Activated CD8-positive, alpha-beta T cell treated with anti-CD3 and anti-CD28 coated beads, Interleukin-2, amount 10 ng/mL, durations not matched to agents 7 days and 5 days (primary cell): ENCODE measurements around the gene TCERG1L. TPM values are rescaled to one million over a fixed set of nuclear protein-coding genes. Genes with fewer than 3 reads are reported as not detected.

ENCODE experiments used
- ATAC-seq: fragments of 150-1000 bp; cut with Tn5 transposase; one replicate; pipeline ENCODE4 v1.10.0; 2021; ENCODE audit warnings: moderate library complexity
- CTCF ChIA-PET: fragments of 350-600 bp; sonication (Branson Sonifier 250); formaldehyde crosslinking; loops from one replicate; lab custom pipeline; 2021; ENCODE audit warnings: antibody characterized with exemption; lab: Charles Lee
- POLR2A ChIA-PET: fragments of 350-600 bp; sonication (Branson Sonifier 250); formaldehyde crosslinking; loops from one replicate; lab custom pipeline; 2021; ENCODE audit warnings: antibody characterized with exemption; lab: Charles Lee
- DNase-seq: peaks from one replicate; pipeline ENCODE4 v3.0.0-alpha.2; 2020
- H3K27ac Mint-ChIP-seq: one replicate; pipeline ENCODE4 v1.8.0; 2021; ENCODE audit warnings: mild to moderate bottlenecking, mixed read lengths
- H3K27me3 Mint-ChIP-seq: one replicate; pipeline ENCODE4 v1.8.0; 2021; ENCODE audit warnings: low read depth, mixed read lengths
- H3K36me3 Mint-ChIP-seq: one replicate; pipeline ENCODE4 v1.8.0; 2021; ENCODE audit warnings: low read depth, mixed read lengths
- H3K4me1 Mint-ChIP-seq: one replicate; pipeline ENCODE4 v1.8.0; 2021; ENCODE audit warnings: low read depth, mixed read lengths
- H3K4me3 Mint-ChIP-seq: one replicate; pipeline ENCODE4 v1.8.0; 2021; ENCODE audit warnings: mild to moderate bottlenecking, mixed read lengths
- H3K9me3 Mint-ChIP-seq: one replicate; pipeline ENCODE4 v1.8.0; 2022; ENCODE audit warnings: mixed read lengths; ENCODE audit not compliant: insufficient read depth
- total RNA-seq, 2 experiments: library from RNA; stranded (reverse); gene quantifications; one replicate each; pipeline ENCODE4 v1.2.3, GENCODE V29; 2021

The TCERG1L gene
- total RNA-seq, 2 experiments from 2014 or later, result 0.08 TPM; not detected in 1

GRCh38 chr10:131167036-131167860, 144.3 kb downstream of the TCERG1L start:
- ATAC-seq (no peak), DNase-seq (no peak)
- H3K27me3 Mint-ChIP-seq, result no peaks in the 10 kb centered on the region
- peaks cover 3% of the 10 kb centered on the region for H3K4me1 Mint-ChIP-seq
- POLR2A ChIA-PET, result no interaction called here
- H3K4me3 Mint-ChIP-seq, result no peak overlapping the region
- CTCF ChIA-PET, result no interaction called here
- H3K9me3 Mint-ChIP-seq, result no peaks in the 10 kb centered on the region
- H3K36me3 Mint-ChIP-seq, result no peaks in the 10 kb centered on the region
- H3K27ac Mint-ChIP-seq, result no peak overlapping the region

- ATAC-seq, result no peak
- CTCF ChIA-PET, result no interaction called here
- DNase-seq, result no peak
These were observed 145.0 kb downstream of the TCERG1L start for GRCh38 chr10:131166486-131166885.

GRCh38 chr10:131165092-131165491, 146.4 kb downstream of the TCERG1L start:
- no peaks in the 10 kb centered on the region for H3K36me3 Mint-ChIP-seq
- no peak overlapping the region for H3K4me3 Mint-ChIP-seq
- H3K9me3 Mint-ChIP-seq, result no peaks in the 10 kb centered on the region
- H3K4me1 Mint-ChIP-seq, result peaks cover 3% of the 10 kb centered on the region
- ATAC-seq (no peak), DNase-seq (no peak)
- ChIA-PET CTCF (no interaction called here), POLR2A (no interaction called here)
- H3K27me3 Mint-ChIP-seq, result no peaks in the 10 kb centered on the region
- no peak overlapping the region for H3K27ac Mint-ChIP-seq

More at GRCh38 chr10:131166486-131166885, 145.0 kb downstream of the TCERG1L start:
- Mint-ChIP-seq H3K4me3 (no peak overlapping the region), H3K4me1 (peaks cover 3% of the 10 kb centered on the region), H3K27me3 (no peaks in the 10 kb centered on the region), H3K9me3 (no peaks in the 10 kb centered on the region), H3K27ac (no peak overlapping the region), H3K36me3 (no peaks in the 10 kb centered on the region)
- POLR2A ChIA-PET, result no interaction called here

DNA sequence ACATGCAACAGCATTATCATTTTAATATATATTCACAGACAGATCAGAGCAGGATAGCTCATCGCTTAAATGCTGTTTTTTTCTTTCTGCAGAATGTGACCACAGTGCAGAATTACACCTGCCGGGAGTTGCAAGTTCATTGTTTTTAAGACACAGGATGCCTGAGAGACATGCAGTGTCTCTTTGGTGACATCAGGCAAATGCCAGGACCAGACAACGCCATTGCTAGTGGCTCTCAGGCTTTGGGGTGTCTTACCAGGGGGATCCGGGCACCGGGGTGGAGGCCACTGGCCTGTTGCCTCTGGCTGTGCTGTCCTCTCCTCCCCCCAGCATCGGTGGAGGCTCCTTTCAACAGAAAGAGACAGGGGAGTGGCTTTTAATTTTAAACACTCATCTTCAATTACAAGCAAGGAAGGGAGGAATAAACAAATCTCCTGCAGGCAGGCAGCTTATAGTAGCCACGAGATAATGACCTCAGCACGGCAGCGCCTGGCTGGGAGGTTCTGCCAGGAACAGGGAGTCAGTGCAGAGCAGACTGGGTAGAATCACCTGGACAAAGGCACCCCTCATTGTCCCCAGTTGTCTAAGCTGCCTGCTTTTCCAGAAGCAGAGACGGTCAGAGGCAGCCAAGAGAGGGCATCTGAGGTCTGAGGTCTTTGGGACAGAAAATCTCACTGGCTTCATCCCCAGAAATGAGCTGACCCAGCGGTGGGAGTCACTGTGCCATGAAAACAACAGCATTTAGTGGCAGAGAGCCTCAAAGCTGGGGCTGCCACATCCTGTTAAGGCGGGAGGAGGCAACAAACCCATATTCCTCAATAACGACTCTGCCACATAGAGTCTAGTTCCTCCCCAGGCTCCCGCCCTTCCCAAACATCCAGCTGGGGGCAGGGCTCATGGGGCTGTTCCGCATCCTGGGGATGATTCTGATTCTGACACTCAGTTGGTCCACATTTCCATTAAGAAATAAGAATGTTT, 148.4 kb downstream of the TCERG1L start:
- ChIA-PET CTCF (no interaction called here), POLR2A (no interaction called here)
- Mint-ChIP-seq H3K9me3 (no peaks in the 10 kb centered on the region), H3K4me1 (peaks cover 3% of the 10 kb centered on the region), H3K27me3 (no peaks in the 10 kb centered on the region), H3K36me3 (no peaks in the 10 kb centered on the region), H3K4me3 (no peak overlapping the region), H3K27ac (no peak overlapping the region)
- no peak for ATAC-seq
- DNase-seq, result no peak

GRCh38 chr10:131162211-131162610, 149.3 kb downstream of the TCERG1L start:
- ChIA-PET POLR2A (no interaction called here), CTCF (no interaction called here)
- H3K36me3 Mint-ChIP-seq, result no peaks in the 10 kb centered on the region
- peaks cover 3% of the 10 kb centered on the region for H3K4me1 Mint-ChIP-seq
- DNase-seq (no peak), ATAC-seq (no peak)
- no peak overlapping the region for H3K4me3 Mint-ChIP-seq
- no peaks in the 10 kb centered on the region for H3K27me3 Mint-ChIP-seq
- H3K27ac Mint-ChIP-seq, result no peak overlapping the region
- H3K9me3 Mint-ChIP-seq, result no peaks in the 10 kb centered on the region

- Mint-ChIP-seq H3K27me3 (no peaks in the 10 kb centered on the region), H3K27ac (no peak overlapping the region), H3K4me1 (peaks cover 3% of the 10 kb centered on the region), H3K4me3 (no peak overlapping the region), H3K9me3 (no peaks in the 10 kb centered on the region), H3K36me3 (no peaks in the 10 kb centered on the region)
- ATAC-seq (no peak), DNase-seq (no peak)
- ChIA-PET POLR2A (no interaction called here), CTCF (no interaction called here)
These were observed 150.4 kb downstream of the TCERG1L start for GRCh38 chr10:131161087-131161486.

DNA sequence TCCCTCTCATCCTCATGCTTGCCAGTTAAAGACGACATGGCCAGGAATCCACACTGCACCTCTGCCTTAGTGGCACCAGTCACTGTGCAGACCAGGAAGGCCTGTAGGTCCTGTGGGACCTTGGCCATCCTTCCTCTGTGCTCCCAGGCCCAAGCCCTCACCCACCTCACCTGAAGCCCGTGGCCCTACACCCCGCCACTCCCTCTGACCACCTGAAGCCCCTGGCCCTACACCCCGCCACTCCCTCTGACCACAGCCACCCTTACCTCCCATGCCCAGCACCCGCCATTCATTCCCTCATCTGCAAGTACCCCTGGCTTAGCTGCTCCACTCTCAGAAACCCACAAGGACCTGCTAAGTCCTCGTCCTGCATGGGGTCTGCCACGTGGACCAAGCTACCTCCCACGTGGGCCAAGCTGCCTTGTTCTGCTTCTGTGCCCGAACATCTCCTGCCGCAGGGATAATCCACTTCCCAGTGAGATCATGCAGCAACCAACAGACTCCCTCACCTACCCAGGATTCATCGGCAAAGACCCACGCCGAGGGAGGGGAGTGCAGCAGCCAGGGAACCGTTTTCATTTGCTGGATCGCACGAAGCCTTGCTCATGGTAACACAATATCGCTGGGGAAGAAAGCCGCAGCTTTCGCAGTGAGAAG, 151.2 kb downstream of the TCERG1L start:
- H3K4me3 Mint-ChIP-seq, result no peak overlapping the region
- ChIA-PET POLR2A (interaction anchor here (0.6 kb wide), 1 partner anchor 15 kb away, joined by 3 read pairs; no protein-coding TSS in a partner anchor), CTCF (no interaction called here)
- H3K4me1 Mint-ChIP-seq, result peaks cover 3% of the 10 kb centered on the region
- H3K36me3 Mint-ChIP-seq, result no peaks in the 10 kb centered on the region
- H3K27me3 Mint-ChIP-seq, result no peaks in the 10 kb centered on the region
- ATAC-seq (no peak), DNase-seq (no peak)
- no peaks in the 10 kb centered on the region for H3K9me3 Mint-ChIP-seq
- no peak overlapping the region for H3K27ac Mint-ChIP-seq

- peaks cover 3% of the 10 kb centered on the region for H3K4me1 Mint-ChIP-seq
These were observed 151.8 kb downstream of the TCERG1L start for GRCh38 chr10:131159771-131160170.

GRCh38 chr10:131158695-131159094, 152.8 kb downstream of the TCERG1L start:
- ChIA-PET POLR2A (no interaction called here), CTCF (no interaction called here)
- no peak for DNase-seq
- H3K36me3 Mint-ChIP-seq, result no peaks in the 10 kb centered on the region
- no peaks in the 10 kb centered on the region for H3K27me3 Mint-ChIP-seq
- peaks cover 3% of the 10 kb centered on the region for H3K4me1 Mint-ChIP-seq
- no peak for ATAC-seq
- no peak overlapping the region for H3K27ac Mint-ChIP-seq
- no peak overlapping the region for H3K4me3 Mint-ChIP-seq
- H3K9me3 Mint-ChIP-seq, result no peaks in the 10 kb centered on the region

More at GRCh38 chr10:131159771-131160170, 151.8 kb downstream of the TCERG1L start:
- Mint-ChIP-seq H3K27ac (no peak overlapping the region), H3K27me3 (no peaks in the 10 kb centered on the region), H3K4me3 (no peak overlapping the region), H3K9me3 (no peaks in the 10 kb centered on the region), H3K36me3 (no peaks in the 10 kb centered on the region)
- CTCF ChIA-PET, result no interaction called here
- POLR2A ChIA-PET, result interaction anchor here (0.6 kb wide), 2 partner anchors 16 to 175 kb away, joined by 3 read pairs; no protein-coding TSS in a partner anchor
- ATAC-seq (no peak), DNase-seq (no peak)

GRCh38 chr10:131157899-131158298, 153.6 kb downstream of the TCERG1L start:
- POLR2A ChIA-PET, result no interaction called here
- no peak overlapping the region for H3K4me3 Mint-ChIP-seq
- peaks cover under 1% of the 10 kb centered on the region for H3K9me3 Mint-ChIP-seq
- no peak overlapping the region for H3K27ac Mint-ChIP-seq
- CTCF ChIA-PET, result no interaction called here
- H3K27me3 Mint-ChIP-seq, result no peaks in the 10 kb centered on the region
- H3K4me1 Mint-ChIP-seq, result peaks cover 2% of the 10 kb centered on the region
- no peaks in the 10 kb centered on the region for H3K36me3 Mint-ChIP-seq
- DNase-seq (no peak), ATAC-seq (no peak)

DNA sequence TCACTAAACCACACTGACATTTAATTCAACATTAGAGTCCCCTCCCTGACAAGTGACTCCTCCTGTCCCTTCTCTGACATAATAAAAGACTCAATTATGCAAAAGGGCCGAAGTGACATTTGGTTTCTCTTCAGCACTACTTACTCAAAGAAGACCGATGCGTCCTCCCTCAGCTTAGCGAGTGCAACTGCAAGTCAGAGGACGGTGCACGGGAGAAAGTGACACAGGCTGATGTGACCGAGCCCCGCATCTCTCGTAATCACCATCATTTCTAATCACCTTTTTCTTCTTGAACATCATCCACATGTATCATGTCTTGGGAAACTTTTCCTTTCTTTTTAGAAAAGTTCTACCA, 155.7 kb downstream of the TCERG1L start:
- CTCF ChIA-PET, result no interaction called here
- H3K9me3 Mint-ChIP-seq, result peaks cover 10% of the 10 kb centered on the region

More for the DNA sequence above, 155.7 kb downstream of the TCERG1L start:
- H3K27ac Mint-ChIP-seq, result no peak overlapping the region
- ATAC-seq (no peak), DNase-seq (no peak)
- H3K27me3 Mint-ChIP-seq, result no peaks in the 10 kb centered on the region
- POLR2A ChIA-PET, result no interaction called here
- H3K4me3 Mint-ChIP-seq, result no peak overlapping the region
- no peaks in the 10 kb centered on the region for H3K36me3 Mint-ChIP-seq
- no peaks in the 10 kb centered on the region for H3K4me1 Mint-ChIP-seq
